GM23338 (cell line): ENCODE results near the gene LONRF2. TPM values are rescaled to one million over a fixed set of nuclear protein-coding genes. Genes with fewer than 3 reads are reported as not detected.

ENCODE experiments used
- ATAC-seq: fragments of 200-7000 bp; cut with Tn5 transposase; 3 replicates; pipeline ENCODE4 v1.9.1; 2020
- DNase-seq: peaks from one replicate; pipeline ENCODE4 v3.0.0-alpha.2; 2015; ENCODE audit warnings: low spot score
- H2AFZ ChIP-seq: fragments of 200-600 bp; sonication (generic); 2 replicates; pipeline ENCODE4 v1.8.0; 2016; ENCODE audit warnings: antibody characterized with exemption, mild to moderate bottlenecking, moderate library complexity
- H3F3A ChIP-seq: fragments of 200-600 bp; sonication (generic); replicated peaks from 2 replicates; pipeline ENCODE4 v1.8.0; 2017; ENCODE audit warnings: antibody characterized with exemption, mixed run types, low read depth
- H3K27ac ChIP-seq: fragments of 200-600 bp; sonication (generic); 2 replicates; pipeline ENCODE4 v1.6.1; 2016; ENCODE audit warnings: low read depth
- H3K27me3 ChIP-seq: fragments of 200-600 bp; sonication (generic); 2 replicates; pipeline ENCODE4 v1.8.0; 2016; ENCODE audit warnings: mild to moderate bottlenecking, mixed run types, moderate library complexity; ENCODE audit not compliant: insufficient read depth
- H3K36me3 ChIP-seq: fragments of 200-600 bp; sonication (generic); 2 replicates; pipeline ENCODE4 v1.8.0; 2016; ENCODE audit warnings: mild to moderate bottlenecking; ENCODE audit not compliant: insufficient read depth
- H3K4me1 ChIP-seq: fragments of 200-600 bp; sonication (generic); 2 replicates; pipeline ENCODE4 v1.8.0; 2016; ENCODE audit warnings: mild to moderate bottlenecking, moderate library complexity; ENCODE audit not compliant: insufficient read depth
- H3K4me2 ChIP-seq: fragments of 200-600 bp; sonication (generic); 2 replicates; pipeline ENCODE4 v1.7.1; 2017; ENCODE audit warnings: mixed run types
- H3K4me3 ChIP-seq: fragments of 200-600 bp; sonication (generic); 2 replicates; pipeline ENCODE4 v1.6.1; 2016; ENCODE audit warnings: mixed run types
- H3K79me2 ChIP-seq: fragments of 200-600 bp; sonication (generic); replicated peaks from 2 replicates; pipeline ENCODE4 v1.8.0; 2017; ENCODE audit warnings: mild to moderate bottlenecking; ENCODE audit not compliant: insufficient read depth
- H3K9me2 ChIP-seq: fragments of 200-600 bp; sonication (generic); 2 replicates; pipeline ENCODE4 v1.8.0; 2017; ENCODE audit not compliant: insufficient read depth
- H4K20me1 ChIP-seq: fragments of 200-600 bp; sonication (generic); replicated peaks from 2 replicates; pipeline ENCODE4 v1.8.0; 2017; ENCODE audit warnings: mild to moderate bottlenecking; ENCODE audit not compliant: insufficient read depth
- H3K27ac Mint-ChIP-seq: 2 replicates; pipeline ENCODE4 v1.8.0; 2020; ENCODE audit warnings: inconsistent platforms, mild to moderate bottlenecking, moderate library complexity, mixed read lengths
- H3K27me3 Mint-ChIP-seq: 3 replicates; pipeline ENCODE4 v1.8.0; 2022; ENCODE audit warnings: low read depth, mild to moderate bottlenecking, moderate library complexity, mixed read lengths, inconsistent platforms; ENCODE audit not compliant: insufficient read depth, poor library complexity
- H3K36me3 Mint-ChIP-seq: 3 replicates; pipeline ENCODE4 v1.8.0; 2021; ENCODE audit warnings: low read depth, mild to moderate bottlenecking, inconsistent platforms, moderate library complexity, mixed read lengths
- H3K4me1 Mint-ChIP-seq: 3 replicates; pipeline ENCODE4 v1.8.0; 2020; ENCODE audit warnings: mild to moderate bottlenecking, inconsistent platforms, mixed read lengths
- H3K4me3 Mint-ChIP-seq: 3 replicates; pipeline ENCODE4 v1.8.0; 2021; ENCODE audit warnings: moderate library complexity, mild to moderate bottlenecking, inconsistent platforms, mixed read lengths
- H3K9me3 Mint-ChIP-seq: 3 replicates; pipeline ENCODE4 v1.8.0; 2020; ENCODE audit warnings: moderate library complexity, mild to moderate bottlenecking, inconsistent platforms, mixed read lengths
- CREB1 ChIP-seq: fragments of 250-450 bp; sonication (Bioruptor Pico); IDR thresholded peaks from 2 replicates; pipeline ENCODE4 v1.5.0; 2020; ENCODE audit warnings: low read depth, mild to moderate bottlenecking, moderate library complexity
- ETS1 ChIP-seq: IDR thresholded peaks from 2 replicates; pipeline ENCODE4 v1.6.1; 2016; ENCODE audit warnings: antibody characterized with exemption
- EZH2phosphoT487 ChIP-seq: fragments of 200-600 bp; sonication (generic); IDR thresholded peaks from one replicate; pipeline ENCODE4 v1.8.1; 2018; ENCODE audit warnings: antibody characterized with exemption; ENCODE audit not compliant: unreplicated experiment
- JUNB ChIP-seq: IDR thresholded peaks from one replicate; pipeline ENCODE4 v1.6.1; 2016; ENCODE audit warnings: antibody characterized with exemption; ENCODE audit not compliant: unreplicated experiment
- STAT1 ChIP-seq: IDR thresholded peaks from one replicate; pipeline ENCODE4 v1.6.1; 2016; ENCODE audit warnings: antibody characterized with exemption; ENCODE audit not compliant: unreplicated experiment
- ZNF462 ChIP-seq: fragments of 250-450 bp; sonication (Bioruptor Pico); IDR thresholded peaks from 2 replicates; pipeline ENCODE4 v1.5.0; 2020; ENCODE audit warnings: mild to moderate bottlenecking, moderate library complexity
- polyA plus RNA-seq: library from polyadenylated mRNA; unstranded; fragments of >200 nt; fragmentation: Nextera tagmentation; extraction: Ambion mirVana; gene quantifications from 2 replicates; pipeline ENCODE4 v1.2.1, GENCODE V29; 2016
- total RNA-seq: library from RNA; depleted of rRNA; stranded (reverse); fragments of >200 nt; shearing (Covaris generic); gene quantifications from 2 replicates; pipeline ENCODE4 v1.2.3, GENCODE V29; 2014

The LONRF2 gene
- total and polyA plus RNA-seq, 2 experiments from 2014 or later, result 0.05 to 0.24 TPM

GRCh38 chr2:100293341-100294161, 28.8 kb downstream of the LONRF2 start (continued):
- TF ChIP-seq ZNF462 (no peak), JUNB (no peak), STAT1 (no peak), CREB1 (no peak), ETS1 (no peak)

- Histone ChIP-seq H3K9me2 (no peaks in the 10 kb centered on the region), H3K4me2 (no peak overlapping the region), H3K79me2 (no peaks in the 10 kb centered on the region), H2AFZ (peak overlapping the region; percentile 74; the same call in 1 of the 2 replicates), H3K27me3 (no peaks in the 10 kb centered on the region), H3K4me3 (no peak overlapping the region), H4K20me1 (no peaks in the 10 kb centered on the region), H3F3A (no peaks in the 10 kb centered on the region), H3K4me1 (no peaks in the 10 kb centered on the region), H3K27ac (no peak overlapping the region), H3K36me3 (no peaks in the 10 kb centered on the region)
- no peak for TF ChIP-seq EZH2phosphoT487
- peak; percentile 55; the same call in 1 of the 2 replicates for TF ChIP-seq ZNF462
- Mint-ChIP-seq H3K4me1 (peaks cover 3% of the 10 kb centered on the region), H3K36me3 (no peaks in the 10 kb centered on the region), H3K9me3 (no peaks in the 10 kb centered on the region), H3K4me3 (no peak overlapping the region), H3K27ac (no peak overlapping the region), H3K27me3 (peaks cover 3% of the 10 kb centered on the region)
- peak; percentile 82 for ATAC-seq
- peak; percentile 29 for DNase-seq
Observed at GRCh38 chr2:100292022-100292580, 30.2 kb downstream of the LONRF2 start.
